SK-N-MC (cell line): Measurements from ENCODE around the gene RAVER1.

ENCODE experiments used
- EZH2 ChIP-seq: fragments of 200-600 bp; sonication (generic); IDR thresholded peaks from one replicate; pipeline ENCODE4 v1.6.1; 2017; ENCODE audit warnings: antibody characterized with exemption
- POLR2AphosphoS5 ChIP-seq: IDR thresholded peaks from 2 replicates; pipeline ENCODE4 v1.6.1; 2012; ENCODE audit warnings: mild to moderate bottlenecking, low read depth, low read length, borderline replicate concordance

GRCh38 chr19:10317045-10317856, 16.1 kb downstream of the RAVER1 start:
- TF ChIP-seq EZH2 (no peak), POLR2AphosphoS5 (no peak)
